MG63 (cell line): ENCODE data around the gene DNAH7. TPM values are rescaled to one million over a fixed set of nuclear protein-coding genes. Genes with fewer than 3 reads are reported as not detected.

Source experiments
- DNase-seq: peaks from one replicate; pipeline ENCODE4 v3.0.0-alpha.2; 2020
- H3K27me3 ChIP-seq: fragments of 250-450 bp; sonication (Bioruptor Pico); 2 replicates; pipeline ENCODE4 v1.5.1; 2020; ENCODE audit warnings: mild to moderate bottlenecking, moderate library complexity
- H3K36me3 ChIP-seq: fragments of 250-450 bp; sonication (Bioruptor Pico); 2 replicates; pipeline ENCODE4 v1.5.1; 2020; ENCODE audit warnings: mild to moderate bottlenecking, moderate library complexity
- H3K4me3 ChIP-seq: fragments of 250-450 bp; sonication (Bioruptor Pico); 2 replicates; pipeline ENCODE4 v1.5.1; 2020; ENCODE audit warnings: mild to moderate bottlenecking, moderate library complexity
- H3K9me3 ChIP-seq: fragments of 250-450 bp; sonication (Bioruptor Pico); 2 replicates; pipeline ENCODE4 v1.5.1; 2020; ENCODE audit warnings: mild to moderate bottlenecking, moderate library complexity
- total RNA-seq: library from RNA; depleted of rRNA; stranded (reverse); fragments of >200 nt; shearing (Covaris generic); gene quantifications from 2 replicates; pipeline ENCODE4 v1.2.3, GENCODE V29; 2014; ENCODE audit warnings: low replicate concordance

Gene DNAH7
- total RNA-seq, 1 experiment from 2014 or later: 0.43 TPM

DNA sequence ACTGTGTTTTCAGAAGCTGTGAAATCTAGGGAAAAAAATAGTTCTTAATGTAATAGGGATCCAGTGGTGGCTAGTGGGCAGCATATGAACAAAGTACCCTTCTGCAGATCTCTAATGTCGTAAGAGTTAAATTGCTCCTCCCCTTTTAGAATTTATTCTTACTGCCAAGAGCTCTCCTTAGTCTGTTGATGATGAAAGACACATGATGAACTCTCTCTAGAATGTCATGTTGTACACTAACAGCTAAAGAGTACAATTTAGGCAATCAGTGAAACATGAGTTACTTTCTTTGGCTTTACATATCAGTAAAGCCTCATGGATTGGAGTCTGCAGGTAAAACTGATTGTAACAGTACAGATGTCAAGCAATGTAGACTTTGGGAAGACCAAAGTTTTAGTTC is 327.4 kb downstream of the DNAH7 start:
- Histone ChIP-seq H3K27me3 (no peaks in the 10 kb centered on the region), H3K9me3 (peaks cover 2% of the 10 kb centered on the region; the same call in 1 of the 2 replicates), H3K4me3 (no peak overlapping the region), H3K36me3 (peaks cover 23% of the 10 kb centered on the region)
- DNase-seq: no peak

DNA sequence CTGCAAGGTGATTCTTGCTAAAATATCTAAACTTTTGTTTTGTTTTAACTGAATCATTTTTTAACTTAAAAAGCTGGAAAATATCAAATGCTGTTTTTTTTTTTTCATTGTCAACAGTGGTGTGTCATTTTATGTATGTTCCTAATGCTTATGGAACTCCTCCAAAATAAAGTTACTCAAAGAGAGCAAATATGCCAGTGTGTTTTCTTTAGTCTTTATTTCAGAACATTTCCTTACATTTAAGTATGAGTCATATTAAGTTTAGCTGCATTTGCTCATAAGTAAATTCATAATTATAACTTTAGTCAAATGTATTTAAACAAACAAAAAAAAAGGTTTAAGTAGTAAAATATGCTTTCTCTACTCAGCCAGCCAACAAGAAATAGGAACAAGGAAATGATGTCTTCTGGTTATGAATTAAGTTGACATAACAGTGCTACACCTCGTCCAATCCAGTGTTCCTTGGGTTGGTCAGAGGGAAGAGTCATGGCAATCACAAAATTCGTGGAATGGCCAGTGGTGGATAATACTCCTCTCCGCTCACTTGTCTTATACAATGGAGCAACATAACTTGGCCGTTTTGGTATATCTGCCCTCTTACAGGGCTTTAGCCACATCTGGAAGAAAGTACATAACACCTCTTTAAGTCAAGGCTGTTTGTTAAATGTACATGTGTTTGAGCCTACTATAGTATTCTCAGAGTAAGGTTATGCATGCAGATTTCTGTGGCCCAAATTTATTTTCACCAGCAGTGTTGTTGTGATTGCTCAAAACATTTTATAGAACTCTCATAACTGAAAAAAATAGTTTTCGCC is 330.9 kb downstream of the DNAH7 start:
- Histone ChIP-seq H3K9me3 (peaks cover 2% of the 10 kb centered on the region; the same call in 1 of the 2 replicates), H3K4me3 (no peak overlapping the region), H3K27me3 (no peaks in the 10 kb centered on the region), H3K36me3 (peaks cover 23% of the 10 kb centered on the region)
- peak; percentile 35 for DNase-seq

DNA sequence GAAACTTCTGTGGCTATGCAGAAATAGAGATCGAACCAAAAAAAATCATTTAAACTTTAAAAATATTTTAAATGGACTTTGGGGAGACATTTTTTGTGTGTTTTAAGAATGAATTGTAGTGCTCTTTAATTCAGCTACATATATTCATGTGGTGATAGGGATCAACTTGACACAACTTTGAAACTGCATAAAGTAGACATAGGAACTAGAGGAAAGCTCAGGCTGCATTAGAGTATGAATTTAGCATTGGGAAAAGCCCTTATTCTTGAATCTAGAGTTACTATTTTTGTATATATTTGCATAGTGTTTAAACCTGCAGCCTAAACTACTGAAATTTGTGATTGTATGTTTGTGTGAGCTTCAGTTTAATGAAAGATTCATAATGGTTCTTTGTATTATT is 333.3 kb downstream of the DNAH7 start:
- DNase-seq: no peak
- no peaks in the 10 kb centered on the region for H3K27me3 ChIP-seq
- H3K9me3 ChIP-seq: peaks cover 2% of the 10 kb centered on the region; the same call in 1 of the 2 replicates
- no peak overlapping the region for H3K4me3 ChIP-seq
- H3K36me3 ChIP-seq: peaks cover 20% of the 10 kb centered on the region

DNA sequence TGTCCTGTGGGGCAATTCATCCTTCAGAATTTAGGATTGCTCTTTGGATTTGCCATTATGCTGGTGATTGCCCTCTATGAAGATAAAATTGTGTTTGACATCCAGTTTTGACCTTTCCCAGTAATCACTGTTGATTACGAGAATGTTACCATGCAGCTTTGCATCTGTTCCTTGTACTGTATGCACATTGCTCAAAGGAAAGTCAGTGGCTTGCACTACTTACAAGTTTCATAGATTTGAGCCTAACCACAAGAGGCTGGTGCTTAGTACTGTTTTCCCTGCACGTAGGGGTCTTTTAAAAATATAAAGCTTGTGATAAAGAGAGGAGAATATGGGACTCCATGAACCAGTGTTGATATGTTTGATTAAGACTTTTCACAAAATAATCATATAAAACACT is 333.7 kb downstream of the DNAH7 start:
- peaks cover 2% of the 10 kb centered on the region; the same call in 1 of the 2 replicates for H3K9me3 ChIP-seq
- DNase-seq: no peak
- no peak overlapping the region for H3K4me3 ChIP-seq
- peaks cover 19% of the 10 kb centered on the region for H3K36me3 ChIP-seq
- H3K27me3 ChIP-seq: no peaks in the 10 kb centered on the region

DNA sequence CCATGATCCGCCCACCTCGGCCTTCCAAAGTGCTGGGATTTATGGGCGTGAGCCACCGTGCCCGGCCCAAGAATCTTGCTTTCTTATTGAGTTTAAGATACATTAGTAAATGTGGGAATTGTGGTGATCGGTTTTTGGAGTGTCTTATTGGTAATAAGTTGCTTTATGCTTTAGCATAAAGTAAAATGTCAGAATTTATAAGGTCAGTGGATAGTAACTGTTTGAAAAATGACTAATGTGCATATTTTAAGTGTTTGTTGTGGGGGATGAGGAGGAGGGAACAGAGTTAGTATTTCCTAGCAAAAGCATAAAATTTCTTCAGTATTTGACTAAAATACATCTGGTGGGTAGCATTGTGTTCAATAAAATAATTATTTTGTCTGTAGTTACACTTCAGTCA is 334.2 kb downstream of the DNAH7 start:
- H3K36me3 ChIP-seq: peaks cover 15% of the 10 kb centered on the region
- H3K9me3 ChIP-seq: no peaks in the 10 kb centered on the region; the same call in 1 of the 2 replicates
- no peaks in the 10 kb centered on the region for H3K27me3 ChIP-seq
- no peak overlapping the region for H3K4me3 ChIP-seq
- no peak for DNase-seq

DNA sequence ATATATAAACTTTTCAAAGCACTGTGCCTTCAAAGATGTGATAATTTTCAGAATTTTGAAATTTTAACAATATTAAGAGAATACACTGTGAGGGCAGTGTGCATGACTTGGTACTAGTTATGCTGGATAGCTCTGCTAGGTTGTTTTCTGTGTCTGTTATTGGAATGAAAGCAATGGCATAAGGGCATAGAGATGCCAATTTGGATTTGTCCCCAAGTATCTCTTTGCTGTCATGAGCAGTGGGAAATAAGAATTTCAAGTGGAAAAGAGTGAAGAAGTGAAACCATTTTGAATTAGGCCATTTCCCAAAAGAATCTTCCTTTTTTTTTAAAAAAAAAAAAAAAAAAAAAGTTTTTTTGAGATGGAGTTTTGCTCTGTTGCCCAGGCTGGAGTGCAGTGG is 334.8 kb downstream of the DNAH7 start:
- peaks cover 16% of the 10 kb centered on the region for H3K36me3 ChIP-seq
- no peaks in the 10 kb centered on the region for H3K27me3 ChIP-seq
- H3K4me3 ChIP-seq: no peak overlapping the region
- no peak for DNase-seq
- H3K9me3 ChIP-seq: no peaks in the 10 kb centered on the region

DNA sequence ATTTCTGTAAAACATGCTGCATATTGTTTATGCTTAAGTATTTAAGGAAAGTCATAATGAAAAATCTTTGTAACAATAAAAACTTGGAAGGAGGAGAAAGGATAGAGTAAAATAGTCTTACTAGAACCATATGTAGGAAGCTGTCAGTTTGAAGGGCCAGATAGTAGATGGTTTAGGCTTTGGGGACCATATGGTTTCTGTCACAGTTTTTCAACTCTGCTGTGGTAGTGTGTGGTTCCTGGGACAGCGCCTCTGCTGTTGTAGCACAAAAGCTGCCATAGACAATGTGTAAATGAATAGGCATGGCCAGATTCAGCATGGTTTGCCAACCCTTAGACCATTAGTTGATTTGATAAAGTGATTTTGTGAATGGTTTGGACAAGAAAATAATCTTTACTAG is 336.1 kb downstream of the DNAH7 start:
- H3K4me3 ChIP-seq: no peak overlapping the region
- no peaks in the 10 kb centered on the region for H3K27me3 ChIP-seq
- H3K36me3 ChIP-seq: peaks cover 16% of the 10 kb centered on the region
- no peak for DNase-seq
- no peaks in the 10 kb centered on the region for H3K9me3 ChIP-seq

DNA sequence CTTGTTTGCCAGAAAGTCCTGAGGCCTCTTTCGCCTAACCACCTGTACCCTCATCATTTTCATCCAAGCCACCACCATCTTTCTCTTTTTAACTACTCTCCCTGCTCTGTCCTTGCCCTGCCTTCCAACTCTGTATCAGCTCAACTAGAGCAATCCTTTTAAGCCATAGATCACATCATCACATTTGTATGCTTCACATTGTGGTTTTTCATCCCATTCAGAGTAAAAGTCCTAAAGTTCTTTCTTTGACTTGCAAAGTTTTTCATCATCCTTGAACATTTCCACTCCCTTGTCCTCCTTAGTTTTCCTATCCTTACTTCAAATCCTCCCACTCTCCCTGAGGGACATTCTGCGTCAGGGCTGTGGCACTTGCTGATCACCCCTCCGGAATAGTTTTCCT is 337.7 kb downstream of the DNAH7 start:
- H3K36me3 ChIP-seq: peaks cover 16% of the 10 kb centered on the region
- H3K4me3 ChIP-seq: no peak overlapping the region
- H3K9me3 ChIP-seq: no peaks in the 10 kb centered on the region
- no peak for DNase-seq
- H3K27me3 ChIP-seq: no peaks in the 10 kb centered on the region

DNA sequence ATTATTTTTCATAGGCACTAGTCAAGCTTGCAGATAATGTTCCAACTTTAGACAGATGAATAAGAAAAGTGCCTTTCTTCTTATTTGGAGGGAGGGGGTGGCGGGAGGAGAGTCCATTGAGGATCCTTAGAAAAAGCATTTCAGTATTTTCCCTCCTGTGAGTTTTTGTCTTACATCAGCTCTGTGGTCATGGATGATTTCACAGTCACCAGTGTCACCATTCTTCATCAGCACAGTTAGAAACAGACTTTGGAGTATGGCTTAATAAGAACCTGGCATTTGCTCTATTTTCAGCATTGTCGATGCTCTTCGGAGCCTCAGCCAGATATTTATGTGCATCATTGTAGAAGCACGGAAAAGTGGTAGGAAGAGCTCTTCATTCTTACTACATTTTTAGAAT is 341.5 kb downstream of the DNAH7 start:
- no peaks in the 10 kb centered on the region for H3K27me3 ChIP-seq
- no peak for DNase-seq
- peaks cover 16% of the 10 kb centered on the region for H3K36me3 ChIP-seq
- no peak overlapping the region for H3K4me3 ChIP-seq
- H3K9me3 ChIP-seq: no peaks in the 10 kb centered on the region

DNA sequence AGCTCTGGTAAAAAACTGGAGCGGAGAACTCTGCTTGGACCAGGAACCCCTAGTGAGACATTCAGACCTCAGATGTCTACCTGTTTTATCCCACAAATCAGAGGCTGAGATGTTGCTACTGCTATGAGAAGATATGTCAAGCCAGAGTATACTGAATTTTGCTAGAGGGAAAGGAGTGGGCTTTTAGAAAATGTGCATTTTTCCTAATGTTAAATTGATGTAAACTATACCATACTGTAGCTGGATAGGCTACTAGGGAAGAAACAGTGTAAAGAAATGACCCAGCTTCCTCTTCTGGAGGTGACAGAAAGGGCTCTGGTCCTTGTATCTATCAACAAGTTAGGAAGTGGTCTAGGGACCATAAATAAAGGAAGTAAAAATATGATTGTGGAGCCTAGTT is 346.6 kb downstream of the DNAH7 start:
- H3K4me3 ChIP-seq: no peak overlapping the region

DNA sequence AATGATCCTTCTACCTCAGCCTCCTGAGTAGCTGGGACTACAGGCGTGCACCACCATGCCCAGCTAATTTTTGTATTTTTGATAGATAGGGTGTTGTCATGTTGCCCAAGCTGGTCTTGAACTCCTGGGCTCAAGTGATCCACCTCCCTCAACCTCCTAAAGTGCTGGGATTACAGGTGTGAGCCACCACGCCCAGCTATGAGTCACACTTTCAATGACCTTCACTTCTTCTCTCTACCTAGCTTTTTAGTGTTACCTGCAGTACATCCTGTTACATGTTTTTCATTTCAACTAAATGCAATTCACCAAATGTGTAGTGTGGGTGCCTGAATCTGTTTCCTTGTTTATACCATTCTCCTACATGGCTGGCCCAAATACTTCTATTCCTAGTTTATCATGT is 347.6 kb downstream of the DNAH7 start:
- H3K4me3 ChIP-seq: no peak overlapping the region
- no peaks in the 10 kb centered on the region for H3K27me3 ChIP-seq
- H3K9me3 ChIP-seq: no peaks in the 10 kb centered on the region
- H3K36me3 ChIP-seq: peaks cover 17% of the 10 kb centered on the region
- no peak for DNase-seq

More for the DNA sequence above, 346.6 kb downstream of the DNAH7 start:
- DNase-seq: no peak
- no peaks in the 10 kb centered on the region for H3K9me3 ChIP-seq
- peaks cover 9% of the 10 kb centered on the region for H3K36me3 ChIP-seq
- H3K27me3 ChIP-seq: no peaks in the 10 kb centered on the region

DNA sequence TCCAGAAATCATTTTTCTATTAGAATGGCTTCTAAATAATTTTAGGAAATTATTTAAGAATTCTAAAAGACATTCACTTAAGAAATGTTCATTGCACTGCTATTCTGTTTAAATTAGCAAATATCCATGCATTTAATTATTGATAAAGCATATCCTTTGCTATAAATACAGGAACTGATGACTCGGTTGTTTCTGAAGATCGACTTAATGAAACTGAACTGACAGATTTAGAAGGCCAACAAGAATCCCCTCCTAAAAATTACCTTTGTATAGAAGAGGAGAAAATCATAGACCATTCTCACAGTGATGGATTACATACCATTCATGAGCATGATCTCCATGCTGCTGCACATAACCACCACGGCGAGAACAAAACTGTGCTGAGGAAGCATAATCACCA is 352.2 kb downstream of the DNAH7 start:
- DNase-seq: no peak
- Histone ChIP-seq H3K36me3 (peaks cover 26% of the 10 kb centered on the region), H3K27me3 (no peaks in the 10 kb centered on the region), H3K9me3 (no peaks in the 10 kb centered on the region), H3K4me3 (no peak overlapping the region)

DNA sequence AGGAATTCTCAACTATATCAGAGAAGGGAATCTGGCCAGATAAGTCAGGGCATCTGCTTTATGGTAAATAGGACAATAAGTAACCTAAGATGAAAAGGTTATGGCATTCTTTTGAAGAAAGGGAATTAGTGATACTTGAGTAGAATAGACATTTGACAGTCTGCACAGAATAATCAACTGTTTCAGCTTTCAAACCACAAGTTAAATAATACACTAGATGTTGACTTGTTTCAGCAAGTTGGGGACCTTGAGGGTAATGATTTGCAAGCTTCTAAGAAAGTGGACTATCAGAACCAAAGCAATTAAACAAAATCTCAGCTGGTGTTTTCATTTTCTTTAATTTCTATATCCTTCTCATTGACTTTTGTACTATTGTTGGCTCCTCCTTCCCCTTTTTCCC is 357.2 kb downstream of the DNAH7 start:
- no peaks in the 10 kb centered on the region for H3K9me3 ChIP-seq
- H3K27me3 ChIP-seq: no peaks in the 10 kb centered on the region
- peaks cover 26% of the 10 kb centered on the region for H3K36me3 ChIP-seq
- no peak overlapping the region for H3K4me3 ChIP-seq
- no peak for DNase-seq

DNA sequence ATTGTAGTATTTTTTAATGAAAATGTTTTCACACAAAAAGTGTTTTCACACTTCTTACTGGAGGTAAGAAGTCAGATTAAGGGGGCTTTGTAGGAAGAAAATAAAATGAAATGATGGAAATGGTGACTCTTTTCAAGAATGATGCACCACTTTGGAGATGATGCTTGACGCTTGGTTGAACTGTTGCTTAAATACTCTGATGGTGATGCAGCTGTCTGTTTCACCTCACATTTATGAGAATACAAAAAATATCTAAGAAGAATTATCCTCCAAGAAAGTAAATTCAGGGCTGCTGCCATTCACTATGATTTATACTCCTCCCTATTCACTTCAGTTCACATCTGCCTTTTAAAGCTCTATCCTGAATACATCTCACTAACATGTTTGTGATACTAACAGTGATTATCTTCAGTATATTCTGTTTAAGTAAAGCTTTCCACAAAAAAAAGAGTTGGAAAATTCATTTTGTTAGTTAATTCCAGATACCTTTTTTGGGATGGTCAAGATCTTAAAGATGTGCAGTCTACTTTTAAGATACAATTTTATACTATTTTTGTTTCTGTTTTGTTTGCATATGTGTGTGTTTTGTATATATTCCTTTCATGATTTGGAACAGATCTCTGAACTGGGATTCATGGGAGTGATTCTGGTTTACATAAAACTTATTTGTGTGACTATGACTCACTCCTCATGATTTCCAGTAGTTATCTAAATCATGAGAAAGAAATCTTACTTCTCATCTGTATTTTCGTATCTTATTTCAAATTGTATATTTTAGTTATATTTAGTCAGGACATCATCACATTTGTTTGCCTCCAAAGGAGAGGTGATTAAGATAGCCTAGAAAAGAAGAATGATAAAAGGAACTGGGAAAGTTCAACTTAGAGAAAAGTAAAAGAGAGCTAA is 358.5 kb downstream of the DNAH7 start:
- Histone ChIP-seq H3K9me3 (no peaks in the 10 kb centered on the region), H3K36me3 (peaks cover 24% of the 10 kb centered on the region), H3K27me3 (no peaks in the 10 kb centered on the region), H3K4me3 (no peak overlapping the region)
- no peak for DNase-seq

DNA sequence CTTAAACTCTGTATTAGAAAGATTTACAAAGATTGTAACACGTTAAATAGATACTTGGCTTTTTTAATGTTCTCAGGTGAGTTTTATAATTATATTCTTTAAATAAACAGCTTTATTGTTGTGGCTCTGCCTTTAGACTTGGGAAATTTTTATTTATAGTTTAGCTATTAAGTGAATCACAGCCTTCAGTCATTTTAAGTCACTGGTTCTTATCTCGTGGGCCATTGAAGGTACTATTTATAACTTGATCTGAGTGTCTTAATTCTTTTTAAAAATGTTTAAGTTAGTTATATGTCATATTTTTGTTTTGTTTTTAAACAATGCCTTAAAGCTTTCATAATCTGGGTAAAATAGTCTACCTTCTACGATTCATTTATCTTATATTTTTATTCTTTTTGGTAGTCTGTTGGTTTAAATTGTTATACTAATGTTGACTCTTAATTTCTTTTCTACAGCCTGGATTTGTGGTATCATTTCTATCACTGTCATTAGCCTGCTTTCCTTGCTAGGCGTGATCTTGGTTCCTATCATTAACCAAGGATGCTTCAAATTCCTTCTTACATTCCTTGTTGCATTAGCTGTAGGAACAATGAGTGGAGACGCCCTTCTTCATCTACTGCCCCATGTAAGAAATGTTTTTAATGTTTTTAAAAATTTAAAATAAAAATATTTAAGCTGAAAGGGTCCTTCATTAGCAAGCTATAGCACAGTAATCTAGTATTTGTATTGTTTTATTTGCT is 362.3 kb downstream of the DNAH7 start:
- Histone ChIP-seq H3K36me3 (peaks cover 12% of the 10 kb centered on the region), H3K9me3 (no peaks in the 10 kb centered on the region; the same call in 1 of the 2 replicates), H3K27me3 (no peaks in the 10 kb centered on the region), H3K4me3 (no peak overlapping the region)
- no peak for DNase-seq

DNA sequence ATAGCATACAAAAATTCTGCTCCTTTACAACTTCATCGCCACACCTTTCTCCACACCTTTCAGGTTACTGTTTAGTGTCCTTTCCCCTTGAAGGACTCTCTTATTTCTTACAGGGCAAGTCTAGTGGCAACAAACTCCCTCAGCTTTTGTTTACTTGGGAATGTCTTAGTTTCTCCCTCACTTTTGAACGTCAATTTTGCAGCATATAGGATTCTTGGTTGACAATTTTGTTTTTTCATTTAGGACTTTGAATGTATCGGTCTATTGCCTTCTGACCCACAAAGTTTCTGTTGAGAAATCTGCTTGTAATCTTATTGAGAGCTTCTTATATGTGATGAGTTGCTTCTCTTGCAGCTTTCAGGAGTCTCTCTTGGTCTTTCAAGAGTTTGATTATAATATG is 368.2 kb downstream of the DNAH7 start:
- H3K27me3 ChIP-seq: no peaks in the 10 kb centered on the region
- no peak for DNase-seq
- H3K4me3 ChIP-seq: no peak overlapping the region
- peaks cover 10% of the 10 kb centered on the region for H3K9me3 ChIP-seq
- H3K36me3 ChIP-seq: peaks cover 8% of the 10 kb centered on the region
